ENCODE data around the gene ITGB1. TPM values are rescaled to one million over a fixed set of nuclear protein-coding genes. Genes with fewer than 3 reads are reported as not detected.

Gene ITGB1
- total and polyA plus RNA-seq, 9 of the 15 experiments (the other 6 are each of a cell fraction or from before 2014, with no cell fraction given), result 40.2 to 194 (median 155) TPM

GRCh38 chr10:32957341-32958084 is 517 bp downstream of the ITGB1 start (continued):
- TF ChIP-seq RAD21 (CRISPR knock-in tag; conservative IDR thresholded peaks at IDR 0.05 in 1 of 2, IDR thresholded peaks at IDR 0.05 in 1 of 2) (no peak), ZNF253 (CRISPR knock-in tag; conservative IDR thresholded peaks at IDR 0.05) (no peak), AFF1 (IDR thresholded peaks at IDR 0.05; ENCODE audit: low read depth in 1 of 2, partially characterized antibody in 2 of 2) (no peak), PHB2 (IDR thresholded peaks at IDR 0.05; ENCODE audit: low read depth) (no peak), NFIX (CRISPR knock-in tag; IDR thresholded peaks at IDR 0.05; ENCODE audit: low read depth) (no peak), ARNT (IDR thresholded peaks at IDR 0.05) (no peak), SRF (CRISPR knock-in tag; IDR thresholded peaks at IDR 0.05) (no peak), TRIM25 (IDR thresholded peaks at IDR 0.05; ENCODE audit: borderline replicate concordance) (no peak), CUX1 (CRISPR knock-in tag; IDR thresholded peaks at IDR 0.05) (no peak), NFE2L1 (tag; IDR thresholded peaks at IDR 0.05; ENCODE audit: borderline replicate concordance, low read depth) (no peak), ZNF311 (CRISPR knock-in tag; IDR thresholded peaks at IDR 0.05) (no peak), HOXB6 (CRISPR knock-in tag; IDR thresholded peaks at IDR 0.05; ENCODE audit: borderline replicate concordance) (no peak), ZNF740 (CRISPR knock-in tag; IDR thresholded peaks at IDR 0.05) (no peak), ZNF740 (tag; IDR thresholded peaks at IDR 0.05) (no peak), ELF4 (CRISPR knock-in tag; IDR thresholded peaks at IDR 0.05) (no peak)
